Effector memory CD4-positive, alpha-beta T cell (primary cell): ENCODE measurements around the gene F10.
A peak's percentile ranks its signal among the peaks of the same experiment; 100 is the strongest.
"Not testable (repeated sequence)": the region's sequence is repeated elsewhere in the genome, so short reads cannot be mapped to it uniquely, and the experiment has no call there.

Experiments
- DNase-seq, 3 donors: peaks; one replicate each; pipeline ENCODE4 v3.0.0-alpha.2; 2020
- H3K27ac ChIP-seq: 2 replicates; pipeline ENCODE4 v1.7.0; 2013; ENCODE audit warnings: mild to moderate bottlenecking, low read length, moderate library complexity; ENCODE audit not compliant: insufficient read depth, poor library complexity, severe bottlenecking
- H3K27me3 ChIP-seq: replicated peaks from 2 replicates; pipeline ENCODE4 v1.7.0; 2013; ENCODE audit warnings: mild to moderate bottlenecking, low read length; ENCODE audit not compliant: insufficient read depth, control insufficient read depth, poor library complexity, severe bottlenecking
- H3K36me3 ChIP-seq: 2 replicates; pipeline ENCODE4 v1.7.0; 2013; ENCODE audit warnings: mild to moderate bottlenecking, low read length, moderate library complexity; ENCODE audit not compliant: control insufficient read depth, insufficient read depth
- H3K4me1 ChIP-seq: 2 replicates; pipeline ENCODE4 v1.7.0; 2013; ENCODE audit warnings: low read length, mild to moderate bottlenecking; ENCODE audit not compliant: control insufficient read depth, insufficient read depth, poor library complexity, severe bottlenecking
- H3K4me3 ChIP-seq: 2 replicates; pipeline ENCODE4 v1.7.0; 2013; ENCODE audit warnings: low read length, low read depth, mild to moderate bottlenecking; ENCODE audit not compliant: insufficient read depth, poor library complexity, severe bottlenecking
- H3K9me3 ChIP-seq: 2 replicates; pipeline ENCODE4 v1.7.0; 2013; ENCODE audit warnings: mild to moderate bottlenecking, low read length, moderate library complexity; ENCODE audit not compliant: control insufficient read depth

The F10 gene

GRCh38 chr13:113161975-113162374 lies 39.4 kb downstream of the F10 start:
- H3K4me1 ChIP-seq, H3K36me3 ChIP-seq, H3K9me3 ChIP-seq, DNase-seq, H3K27ac ChIP-seq, H3K27me3 ChIP-seq, H3K4me3 ChIP-seq: not testable (repeated sequence)

GRCh38 chr13:113162783-113163685 lies 40.4 kb downstream of the F10 start:
- Histone ChIP-seq H3K27me3 (no peaks in the 10 kb centered on the region), H3K4me3 (no peak overlapping the region), H3K36me3 (no peaks in the 10 kb centered on the region), H3K9me3 (no peaks in the 10 kb centered on the region), H3K27ac (peak overlapping the region; percentile 2), H3K4me1 (peaks cover 9% of the 10 kb centered on the region)
- no peak for DNase-seq

GRCh38 chr13:113164492-113164891 lies 41.9 kb downstream of the F10 start:
- peaks cover 9% of the 10 kb centered on the region for H3K4me1 ChIP-seq
- H3K27me3 ChIP-seq = no peaks in the 10 kb centered on the region
- no peak overlapping the region for H3K4me3 ChIP-seq
- no peaks in the 10 kb centered on the region for H3K9me3 ChIP-seq
- no peak for DNase-seq
- no peak overlapping the region for H3K27ac ChIP-seq
- no peaks in the 10 kb centered on the region for H3K36me3 ChIP-seq

DNA sequence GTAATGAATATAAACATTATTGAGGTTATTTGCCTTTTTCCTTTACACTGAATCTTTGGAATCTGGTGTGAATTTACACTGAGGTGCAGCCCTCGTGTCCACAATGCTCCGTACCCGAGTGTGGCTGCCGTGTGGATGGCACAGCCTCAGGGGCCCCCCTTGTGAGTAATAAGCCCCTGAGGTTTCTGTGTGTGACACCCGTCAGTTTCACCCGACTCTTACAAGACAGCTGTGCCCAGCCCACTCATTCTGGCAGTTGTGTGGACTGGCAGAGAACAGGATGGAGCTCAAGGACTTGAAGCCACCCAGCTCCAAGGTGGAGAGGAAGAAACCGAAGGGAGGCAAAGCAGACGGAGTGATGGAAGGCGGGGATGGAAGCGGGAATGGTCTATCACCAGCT lies 43.7 kb downstream of the F10 start:
- Histone ChIP-seq H3K27ac (no peak overlapping the region), H3K4me3 (no peak overlapping the region), H3K36me3 (no peaks in the 10 kb centered on the region), H3K9me3 (no peaks in the 10 kb centered on the region), H3K27me3 (no peaks in the 10 kb centered on the region), H3K4me1 (peaks cover 9% of the 10 kb centered on the region)
- DNase-seq = no peak

- DNase-seq = no peak
- H3K4me1 ChIP-seq = peaks cover 5% of the 10 kb centered on the region
- no peaks in the 10 kb centered on the region for H3K9me3 ChIP-seq
- no peak overlapping the region for H3K27ac ChIP-seq
- H3K36me3 ChIP-seq = no peaks in the 10 kb centered on the region
- H3K27me3 ChIP-seq = no peaks in the 10 kb centered on the region
- H3K4me3 ChIP-seq = no peak overlapping the region
Measured at GRCh38 chr13:113166681-113167080, 44.1 kb downstream of the F10 start.

DNA sequence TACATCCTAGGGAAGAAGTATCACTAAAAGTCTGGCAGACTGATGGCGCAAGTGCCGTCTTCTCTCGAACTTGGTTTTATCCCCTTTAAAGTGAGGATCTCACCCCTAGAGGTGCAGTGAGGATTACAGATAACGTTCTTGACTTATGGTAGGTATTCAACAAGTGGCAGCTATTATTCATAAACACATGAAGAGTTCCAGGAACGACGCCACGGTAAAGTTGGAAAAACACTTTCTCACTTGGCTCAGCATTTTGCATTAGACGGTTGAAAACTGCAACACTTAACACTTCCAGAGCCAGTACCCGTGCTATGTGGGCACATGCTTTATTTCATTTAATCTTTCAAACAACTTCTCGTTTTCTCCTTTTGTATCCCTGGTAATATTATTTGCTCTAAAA lies 44.6 kb downstream of the F10 start:
- H3K27ac ChIP-seq = no peak overlapping the region
- H3K36me3 ChIP-seq = no peaks in the 10 kb centered on the region
- H3K4me1 ChIP-seq = peaks cover 5% of the 10 kb centered on the region
- no peak overlapping the region for H3K4me3 ChIP-seq
- no peaks in the 10 kb centered on the region for H3K9me3 ChIP-seq
- no peaks in the 10 kb centered on the region for H3K27me3 ChIP-seq
- no peak for DNase-seq

- Histone ChIP-seq H3K36me3 (no peaks in the 10 kb centered on the region), H3K9me3 (no peaks in the 10 kb centered on the region), H3K27me3 (no peaks in the 10 kb centered on the region), H3K4me3 (no peak overlapping the region), H3K4me1 (peaks cover 5% of the 10 kb centered on the region), H3K27ac (no peak overlapping the region)
- no peak for DNase-seq
Measured at GRCh38 chr13:113167575-113167974, 45.0 kb downstream of the F10 start.

DNA sequence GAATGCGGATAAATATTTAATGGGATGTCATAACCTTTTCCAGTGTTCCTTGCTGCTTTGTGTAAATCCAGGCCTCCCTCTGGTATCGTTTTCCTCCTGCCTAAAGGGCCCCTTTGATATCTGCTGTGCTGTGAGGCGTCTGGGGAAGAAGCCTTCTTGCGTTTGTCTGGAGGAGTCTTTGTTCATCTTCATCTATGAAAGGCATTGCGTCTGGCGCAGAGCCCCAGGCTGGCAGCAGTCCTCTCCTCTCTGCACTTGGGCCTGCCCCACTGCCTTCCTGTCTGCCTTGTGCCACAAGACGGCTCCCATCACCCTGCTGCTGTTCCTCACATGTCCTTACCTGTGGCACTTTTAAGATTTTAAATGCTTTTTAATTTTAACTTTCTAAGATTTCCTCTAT lies 45.6 kb downstream of the F10 start:
- no peak overlapping the region for H3K27ac ChIP-seq
- no peaks in the 10 kb centered on the region for H3K36me3 ChIP-seq
- H3K4me1 ChIP-seq = peaks cover 5% of the 10 kb centered on the region
- H3K9me3 ChIP-seq = no peaks in the 10 kb centered on the region
- no peaks in the 10 kb centered on the region for H3K27me3 ChIP-seq
- no peak overlapping the region for H3K4me3 ChIP-seq
- DNase-seq = no peak

GRCh38 chr13:113169277-113170272 lies 47.0 kb downstream of the F10 start:
- Histone ChIP-seq H3K36me3 (no peaks in the 10 kb centered on the region), H3K27me3 (no peaks in the 10 kb centered on the region), H3K27ac (no peak overlapping the region), H3K9me3 (no peaks in the 10 kb centered on the region), H3K4me1 (peaks cover 5% of the 10 kb centered on the region), H3K4me3 (no peak overlapping the region)
- DNase-seq = no peak

- H3K27me3 ChIP-seq = no peaks in the 10 kb centered on the region
- peaks cover 5% of the 10 kb centered on the region for H3K4me1 ChIP-seq
- H3K36me3 ChIP-seq = no peaks in the 10 kb centered on the region
- DNase-seq = no peak
- peak overlapping the region; percentile 2 for H3K4me3 ChIP-seq
- no peaks in the 10 kb centered on the region for H3K9me3 ChIP-seq
- H3K27ac ChIP-seq = no peak overlapping the region
Measured at GRCh38 chr13:113170511-113170910, 47.9 kb downstream of the F10 start.
